ENCODE results near the gene VIPR2. TPM values are rescaled to one million over a fixed set of nuclear protein-coding genes. Genes with fewer than 3 reads are reported as not detected.
"Not testable (repeated sequence)": the region's sequence is repeated elsewhere in the genome, so short reads cannot be mapped to it uniquely, and the experiment has no call there.

Gene VIPR2
- total and polyA plus RNA-seq, 4 donors: 6.0 to 11.3 (median 8.4) TPM

DNA sequence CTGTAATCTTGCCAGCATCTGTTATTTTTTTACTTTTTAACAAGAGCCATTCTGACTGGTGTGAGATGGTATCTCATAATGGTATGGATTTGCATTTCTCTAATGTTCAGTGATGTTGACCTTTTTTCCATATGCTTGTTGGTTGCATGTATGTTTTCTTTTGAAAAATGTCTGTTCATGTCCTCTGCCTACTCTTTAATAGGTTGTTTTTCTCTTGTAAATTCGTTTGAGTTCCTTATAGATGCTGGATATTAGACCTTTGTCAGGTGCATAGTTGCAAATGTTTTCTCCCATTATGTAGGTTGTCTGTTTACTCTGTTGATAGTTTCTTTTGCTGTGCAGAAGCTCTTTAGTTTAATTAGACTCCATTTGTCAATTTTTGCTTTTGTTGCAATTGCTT, 20.9 kb downstream of the VIPR2 start:
- not testable (repeated sequence) for H3K9me3 ChIP-seq (ENCODE audit: control insufficient read depth, insufficient read depth, low read length); H3K36me3 ChIP-seq (ENCODE audit: control insufficient read depth, insufficient read depth, low read length); H3K27ac ChIP-seq (ENCODE audit: low read depth, low read length); H3K27me3 ChIP-seq (ENCODE audit: control insufficient read depth, insufficient read depth, low read length); H3K4me1 ChIP-seq (ENCODE audit: control insufficient read depth, insufficient read depth, low read length); H3K4me3 ChIP-seq (ENCODE audit: low read depth, low read length); DNase-seq (ENCODE audit: low read depth in 4 of 6, low spot score in 6 of 6)
- WGBS (ENCODE audit: insufficient coverage): no CpG with 5 or more reads among the region's 1 CpG

- not testable (repeated sequence) for H3K27me3 ChIP-seq (ENCODE audit: control insufficient read depth, insufficient read depth, low read length); DNase-seq (ENCODE audit: low read depth in 4 of 6, low spot score in 6 of 6); H3K4me3 ChIP-seq (ENCODE audit: low read depth, low read length); H3K4me1 ChIP-seq (ENCODE audit: control insufficient read depth, insufficient read depth, low read length); H3K27ac ChIP-seq (ENCODE audit: low read depth, low read length); H3K9me3 ChIP-seq (ENCODE audit: control insufficient read depth, insufficient read depth, low read length); H3K36me3 ChIP-seq (ENCODE audit: control insufficient read depth, insufficient read depth, low read length)
Measured at GRCh38 chr7:159123294-159123693, 21.4 kb downstream of the VIPR2 start.

DNA sequence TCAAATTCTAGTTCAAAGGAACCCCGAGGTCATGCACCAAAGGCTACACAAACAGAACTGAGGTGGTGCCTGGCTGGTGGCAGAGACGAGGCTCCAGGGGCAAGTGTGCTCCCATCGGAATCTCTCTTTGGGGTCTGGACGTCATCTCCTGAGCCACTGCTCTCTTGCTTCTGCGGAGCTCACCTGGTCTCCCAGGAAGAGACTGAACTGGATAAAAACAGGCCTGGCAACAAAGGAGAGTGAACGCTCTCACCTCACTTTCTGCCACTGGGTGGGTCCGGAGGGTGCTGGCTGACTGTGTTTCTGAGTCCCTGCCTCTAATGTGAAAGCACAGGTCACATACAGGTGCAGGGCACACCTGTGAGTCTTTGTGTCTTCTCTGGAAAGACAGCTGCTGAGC, 22.4 kb downstream of the VIPR2 start:
- H3K27me3 ChIP-seq (ENCODE audit: control insufficient read depth, insufficient read depth, low read length): no peaks in the 10 kb centered on the region
- H3K4me3 ChIP-seq (ENCODE audit: low read depth, low read length): no peak overlapping the region
- DNase-seq (ENCODE audit: low read depth in 4 of 6, low spot score in 6 of 6): no peak

GRCh38 chr7:159121476-159121875, 23.2 kb downstream of the VIPR2 start:
- no peaks in the 10 kb centered on the region for H3K27me3 ChIP-seq (ENCODE audit: control insufficient read depth, insufficient read depth, low read length)
- H3K9me3 ChIP-seq (ENCODE audit: control insufficient read depth, insufficient read depth, low read length): no peaks in the 10 kb centered on the region
- H3K4me1 ChIP-seq (ENCODE audit: control insufficient read depth, insufficient read depth, low read length): no peaks in the 10 kb centered on the region
- no CpG with 5 or more reads among the region's 4 CpGs for WGBS (ENCODE audit: insufficient coverage)
- H3K4me3 ChIP-seq (ENCODE audit: low read depth, low read length): no peak overlapping the region
- no peaks in the 10 kb centered on the region for H3K36me3 ChIP-seq (ENCODE audit: control insufficient read depth, insufficient read depth, low read length)
- no peak for DNase-seq (ENCODE audit: low read depth in 4 of 6, low spot score in 6 of 6)
- no peak overlapping the region for H3K27ac ChIP-seq (ENCODE audit: low read depth, low read length)

More for the DNA sequence above, 22.4 kb downstream of the VIPR2 start:
- no peaks in the 10 kb centered on the region for H3K36me3 ChIP-seq (ENCODE audit: control insufficient read depth, insufficient read depth, low read length)
- WGBS (ENCODE audit: insufficient coverage): 85% methylated on average over 7 of the region's 7 CpGs
- H3K27ac ChIP-seq (ENCODE audit: low read depth, low read length): no peak overlapping the region
- H3K9me3 ChIP-seq (ENCODE audit: control insufficient read depth, insufficient read depth, low read length): no peaks in the 10 kb centered on the region
- H3K4me1 ChIP-seq (ENCODE audit: control insufficient read depth, insufficient read depth, low read length): peaks cover 3% of the 10 kb centered on the region

- H3K27ac ChIP-seq (ENCODE audit: low read depth, low read length): no peak overlapping the region
- no CpG with 5 or more reads among the region's 9 CpGs for WGBS (ENCODE audit: insufficient coverage)
- no peak for DNase-seq (ENCODE audit: low read depth in 4 of 6, low spot score in 6 of 6)
Measured at GRCh38 chr7:159121068-159121467, 23.6 kb downstream of the VIPR2 start.

GRCh38 chr7:159120540-159120919, 24.1 kb downstream of the VIPR2 start:
- no peak overlapping the region for H3K27ac ChIP-seq (ENCODE audit: low read depth, low read length)
- H3K36me3 ChIP-seq (ENCODE audit: control insufficient read depth, insufficient read depth, low read length): no peaks in the 10 kb centered on the region
- WGBS (ENCODE audit: insufficient coverage): 96% methylated on average over 7 of the region's 7 CpGs
- peaks cover 2% of the 10 kb centered on the region for H3K4me1 ChIP-seq (ENCODE audit: control insufficient read depth, insufficient read depth, low read length)
- H3K9me3 ChIP-seq (ENCODE audit: control insufficient read depth, insufficient read depth, low read length): no peaks in the 10 kb centered on the region
- no peak overlapping the region for H3K4me3 ChIP-seq (ENCODE audit: low read depth, low read length)
- peaks cover 2% of the 10 kb centered on the region for H3K27me3 ChIP-seq (ENCODE audit: control insufficient read depth, insufficient read depth, low read length)
- DNase-seq (ENCODE audit: low read depth in 4 of 6, low spot score in 6 of 6): no peak

More at GRCh38 chr7:159121068-159121467, 23.6 kb downstream of the VIPR2 start:
- Histone ChIP-seq H3K27me3 (ENCODE audit: control insufficient read depth, insufficient read depth, low read length) (no peaks in the 10 kb centered on the region), H3K4me3 (ENCODE audit: low read depth, low read length) (no peak overlapping the region), H3K4me1 (ENCODE audit: control insufficient read depth, insufficient read depth, low read length) (no peaks in the 10 kb centered on the region), H3K9me3 (ENCODE audit: control insufficient read depth, insufficient read depth, low read length) (no peaks in the 10 kb centered on the region), H3K36me3 (ENCODE audit: control insufficient read depth, insufficient read depth, low read length) (no peaks in the 10 kb centered on the region)

GRCh38 chr7:159119851-159120539, 24.7 kb downstream of the VIPR2 start:
- H3K4me3 ChIP-seq (ENCODE audit: low read depth, low read length): no peak overlapping the region
- no peaks in the 10 kb centered on the region for H3K9me3 ChIP-seq (ENCODE audit: control insufficient read depth, insufficient read depth, low read length)
- H3K27me3 ChIP-seq (ENCODE audit: control insufficient read depth, insufficient read depth, low read length): peaks cover 2% of the 10 kb centered on the region
- H3K27ac ChIP-seq (ENCODE audit: low read depth, low read length): no peak overlapping the region
- WGBS (ENCODE audit: insufficient coverage): 92% methylated on average over 7 of the region's 11 CpGs
- H3K4me1 ChIP-seq (ENCODE audit: control insufficient read depth, insufficient read depth, low read length): peaks cover 7% of the 10 kb centered on the region
- no peaks in the 10 kb centered on the region for H3K36me3 ChIP-seq (ENCODE audit: control insufficient read depth, insufficient read depth, low read length)
- no peak for DNase-seq (ENCODE audit: low read depth in 4 of 6, low spot score in 6 of 6)

GRCh38 chr7:159119026-159119741, 25.5 kb downstream of the VIPR2 start:
- no peak for DNase-seq (ENCODE audit: low read depth in 4 of 6, low spot score in 6 of 6)

GRCh38 chr7:159118623-159119022, 26.0 kb downstream of the VIPR2 start:
- Histone ChIP-seq H3K4me1 (ENCODE audit: control insufficient read depth, insufficient read depth, low read length) (peaks cover 12% of the 10 kb centered on the region), H3K9me3 (ENCODE audit: control insufficient read depth, insufficient read depth, low read length) (no peaks in the 10 kb centered on the region), H3K4me3 (ENCODE audit: low read depth, low read length) (no peak overlapping the region), H3K27ac (ENCODE audit: low read depth, low read length) (no peak overlapping the region), H3K36me3 (ENCODE audit: control insufficient read depth, insufficient read depth, low read length) (no peaks in the 10 kb centered on the region), H3K27me3 (ENCODE audit: control insufficient read depth, insufficient read depth, low read length) (peaks cover 2% of the 10 kb centered on the region)
- DNase-seq (ENCODE audit: low read depth in 4 of 6, low spot score in 6 of 6): no peak
- 88% methylated on average over 7 of the region's 10 CpGs for WGBS (ENCODE audit: insufficient coverage)

More at GRCh38 chr7:159119026-159119741, 25.5 kb downstream of the VIPR2 start:
- Histone ChIP-seq H3K4me3 (ENCODE audit: low read depth, low read length) (no peak overlapping the region), H3K36me3 (ENCODE audit: control insufficient read depth, insufficient read depth, low read length) (no peaks in the 10 kb centered on the region), H3K27me3 (ENCODE audit: control insufficient read depth, insufficient read depth, low read length) (peaks cover 2% of the 10 kb centered on the region), H3K27ac (ENCODE audit: low read depth, low read length) (no peak overlapping the region), H3K4me1 (ENCODE audit: control insufficient read depth, insufficient read depth, low read length) (peaks cover 12% of the 10 kb centered on the region), H3K9me3 (ENCODE audit: control insufficient read depth, insufficient read depth, low read length) (no peaks in the 10 kb centered on the region)
- WGBS (ENCODE audit: insufficient coverage): 90% methylated on average over 17 of the region's 19 CpGs

GRCh38 chr7:159118197-159118595, 26.5 kb downstream of the VIPR2 start:
- DNase-seq (ENCODE audit: low read depth in 4 of 6, low spot score in 6 of 6): no peak
- Histone ChIP-seq H3K4me1 (ENCODE audit: control insufficient read depth, insufficient read depth, low read length) (peaks cover 12% of the 10 kb centered on the region), H3K9me3 (ENCODE audit: control insufficient read depth, insufficient read depth, low read length) (no peaks in the 10 kb centered on the region), H3K27me3 (ENCODE audit: control insufficient read depth, insufficient read depth, low read length) (peaks cover 2% of the 10 kb centered on the region), H3K4me3 (ENCODE audit: low read depth, low read length) (no peak overlapping the region), H3K27ac (ENCODE audit: low read depth, low read length) (no peak overlapping the region), H3K36me3 (ENCODE audit: control insufficient read depth, insufficient read depth, low read length) (no peaks in the 10 kb centered on the region)
- WGBS (ENCODE audit: insufficient coverage): 64% methylated on average over 7 of the region's 13 CpGs
